IMR-90 (cell line): Measurements from ENCODE around the gene PSRC1.

Source experiments
- BHLHE40 ChIP-seq: fragments of 150-350 bp; IDR thresholded peaks from 2 replicates; pipeline ENCODE4 v1.6.1; 2016; ENCODE audit warnings: mild to moderate bottlenecking, low read depth, low read length
- CEBPB ChIP-seq: IDR thresholded peaks from 2 replicates; pipeline ENCODE4 v1.6.1; 2012; ENCODE audit warnings: low read depth, low read length, improper control_type of control experiment
- CTCF ChIP-seq: conservative IDR thresholded peaks from 2 replicates; pipeline ENCODE4 v1.5.1; 2012; ENCODE audit warnings: mild to moderate bottlenecking, low read depth, low read length, improper control_type of control experiment
- FOS ChIP-seq: fragments of 150-350 bp; IDR thresholded peaks from 2 replicates; pipeline ENCODE4 v1.6.1; 2016; ENCODE audit warnings: low read depth, low read length
- MAFK ChIP-seq: IDR thresholded peaks from 2 replicates; pipeline ENCODE4 v1.6.1; 2012; ENCODE audit warnings: low read depth, low read length, improper control_type of control experiment
- MAZ ChIP-seq: IDR thresholded peaks from 2 replicates; pipeline ENCODE4 v1.6.1; 2012; ENCODE audit warnings: low read depth, mild to moderate bottlenecking, low read length, improper control_type of control experiment, moderate library complexity, borderline replicate concordance
- MXI1 ChIP-seq: IDR thresholded peaks from 2 replicates; pipeline ENCODE4 v1.6.1; 2012; ENCODE audit warnings: low read depth, mild to moderate bottlenecking, low read length, moderate library complexity, borderline replicate concordance
- NFE2L2 ChIP-seq: fragments of 150-350 bp; IDR thresholded peaks from 2 replicates; pipeline ENCODE4 v1.6.1; 2016; ENCODE audit warnings: low read depth, mild to moderate bottlenecking, low read length
- POLR2A ChIP-seq: IDR thresholded peaks from 2 replicates; pipeline ENCODE4 v1.6.1; 2012; ENCODE audit warnings: mild to moderate bottlenecking, low read depth, low read length
- RAD21 ChIP-seq: IDR thresholded peaks from 2 replicates; pipeline ENCODE4 v1.6.1; 2012; ENCODE audit warnings: low read length, improper control_type of control experiment
- RCOR1 ChIP-seq: IDR thresholded peaks from 2 replicates; pipeline ENCODE4 v1.6.1; 2012; ENCODE audit warnings: mild to moderate bottlenecking, low read length, improper control_type of control experiment; ENCODE audit not compliant: insufficient replicate concordance
- RFX5 ChIP-seq: IDR thresholded peaks from 2 replicates; pipeline ENCODE4 v1.8.0; 2012; ENCODE audit warnings: low read depth, mild to moderate bottlenecking, low read length, moderate library complexity
- TF ChIP-seq, protein P1 (sequence below): fragments of 150-350 bp; IDR thresholded peaks from 2 replicates; pipeline ENCODE4 v1.6.1; 2017; ENCODE audit warnings: mild to moderate bottlenecking, antibody characterized with exemption, low read length, low read depth

GRCh38 chr1:109279615-109280278 is 3.2 kb downstream of the PSRC1 start:
- no peak for TF ChIP-seq CTCF
- TF ChIP-seq RFX5 = no peak
- no peak for TF ChIP-seq POLR2A
- no peak for TF ChIP-seq MXI1
- TF ChIP-seq MAZ = no peak
- no peak for TF ChIP-seq CEBPB
- no peak for TF ChIP-seq BHLHE40
- no peak for TF ChIP-seq FOS
- TF ChIP-seq RAD21 = no peak
- no peak for TF ChIP-seq RCOR1
- TF ChIP-seq, protein P1, sequence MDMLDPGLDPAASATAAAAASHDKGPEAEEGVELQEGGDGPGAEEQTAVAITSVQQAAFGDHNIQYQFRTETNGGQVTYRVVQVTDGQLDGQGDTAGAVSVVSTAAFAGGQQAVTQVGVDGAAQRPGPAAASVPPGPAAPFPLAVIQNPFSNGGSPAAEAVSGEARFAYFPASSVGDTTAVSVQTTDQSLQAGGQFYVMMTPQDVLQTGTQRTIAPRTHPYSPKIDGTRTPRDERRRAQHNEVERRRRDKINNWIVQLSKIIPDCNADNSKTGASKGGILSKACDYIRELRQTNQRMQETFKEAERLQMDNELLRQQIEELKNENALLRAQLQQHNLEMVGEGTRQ = no peak
- TF ChIP-seq NFE2L2 = no peak
- TF ChIP-seq MAFK = no peak
